CD4-positive, alpha-beta T cell treated with Interleukin-1 beta for 1 hour (primary cell): Measurements from ENCODE around the gene ASPHD1.
A peak's percentile ranks its signal among the peaks of the same experiment; 100 is the strongest.
"Not testable (repeated sequence)": the region's sequence is repeated elsewhere in the genome, so short reads cannot be mapped to it uniquely, and the experiment has no call there.

Source experiments
- DNase-seq, 2 donors: peaks; one replicate each; pipeline ENCODE4 v3.0.0-alpha.2; 2020 to 2022

ASPHD1 gene

DNA sequence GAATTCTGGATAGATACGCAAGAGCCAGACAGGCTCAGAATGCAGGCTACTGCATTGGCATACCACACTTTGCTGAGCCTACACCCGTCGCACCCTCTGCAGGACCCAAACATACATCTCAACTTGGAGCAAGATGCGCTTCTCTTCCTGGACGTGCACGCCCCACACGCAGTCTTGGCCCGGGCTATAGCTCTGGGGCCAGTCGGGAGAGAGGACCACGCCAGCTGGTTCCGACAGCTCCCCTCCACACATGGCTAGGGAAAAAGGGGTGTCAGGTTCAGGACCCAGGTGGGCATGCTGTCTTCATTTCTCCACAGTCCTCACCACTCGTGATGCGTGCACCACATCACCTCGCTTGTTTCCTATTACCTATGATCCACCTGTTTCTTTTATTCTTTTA lies 22.1 kb upstream of the ASPHD1 start:
- no peak for DNase-seq

DNA sequence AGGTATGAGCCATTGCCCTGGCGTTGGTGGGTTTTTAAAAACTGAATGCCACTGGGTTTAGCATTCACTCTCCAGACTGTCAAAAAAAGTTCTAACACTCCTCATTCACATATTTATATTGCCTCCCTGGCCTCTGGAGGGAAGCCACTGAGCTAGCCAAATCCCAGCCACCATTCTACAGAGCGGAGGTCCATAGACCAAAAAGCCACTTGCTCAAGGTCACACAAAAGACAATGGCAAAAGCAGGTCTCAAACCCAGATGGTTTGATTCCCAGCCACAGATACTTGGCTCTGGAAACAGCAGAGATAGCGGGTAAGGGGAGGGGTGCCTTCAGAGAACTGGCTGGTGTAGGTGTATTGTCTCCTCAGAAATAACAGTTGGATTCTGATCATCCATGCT lies 19.2 kb upstream of the ASPHD1 start:
- no peak for DNase-seq

GRCh38 chr16:29883987-29884386 lies 16.3 kb upstream of the ASPHD1 start:
- no peak for DNase-seq

DNA sequence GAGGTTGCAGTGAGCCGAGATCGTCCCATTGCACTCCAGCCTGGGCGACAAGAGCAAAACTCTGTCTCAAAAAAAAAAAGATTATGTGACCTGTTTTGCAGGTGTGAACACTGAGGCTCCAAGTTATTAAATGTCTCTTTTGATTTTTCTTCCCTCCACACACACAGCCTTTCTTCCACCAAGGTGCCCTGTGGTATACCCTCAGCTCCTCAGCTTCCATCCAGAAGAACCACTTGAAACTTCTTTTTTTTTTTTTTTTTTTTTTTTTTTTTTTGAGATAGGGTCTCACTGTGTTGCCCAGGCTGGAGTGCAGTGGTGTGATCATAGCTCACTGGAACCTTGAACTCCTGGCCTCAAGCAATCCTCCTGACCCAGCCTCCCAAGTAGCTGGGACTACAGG lies 10.9 kb upstream of the ASPHD1 start:
- DNase-seq = not testable (repeated sequence)

DNA sequence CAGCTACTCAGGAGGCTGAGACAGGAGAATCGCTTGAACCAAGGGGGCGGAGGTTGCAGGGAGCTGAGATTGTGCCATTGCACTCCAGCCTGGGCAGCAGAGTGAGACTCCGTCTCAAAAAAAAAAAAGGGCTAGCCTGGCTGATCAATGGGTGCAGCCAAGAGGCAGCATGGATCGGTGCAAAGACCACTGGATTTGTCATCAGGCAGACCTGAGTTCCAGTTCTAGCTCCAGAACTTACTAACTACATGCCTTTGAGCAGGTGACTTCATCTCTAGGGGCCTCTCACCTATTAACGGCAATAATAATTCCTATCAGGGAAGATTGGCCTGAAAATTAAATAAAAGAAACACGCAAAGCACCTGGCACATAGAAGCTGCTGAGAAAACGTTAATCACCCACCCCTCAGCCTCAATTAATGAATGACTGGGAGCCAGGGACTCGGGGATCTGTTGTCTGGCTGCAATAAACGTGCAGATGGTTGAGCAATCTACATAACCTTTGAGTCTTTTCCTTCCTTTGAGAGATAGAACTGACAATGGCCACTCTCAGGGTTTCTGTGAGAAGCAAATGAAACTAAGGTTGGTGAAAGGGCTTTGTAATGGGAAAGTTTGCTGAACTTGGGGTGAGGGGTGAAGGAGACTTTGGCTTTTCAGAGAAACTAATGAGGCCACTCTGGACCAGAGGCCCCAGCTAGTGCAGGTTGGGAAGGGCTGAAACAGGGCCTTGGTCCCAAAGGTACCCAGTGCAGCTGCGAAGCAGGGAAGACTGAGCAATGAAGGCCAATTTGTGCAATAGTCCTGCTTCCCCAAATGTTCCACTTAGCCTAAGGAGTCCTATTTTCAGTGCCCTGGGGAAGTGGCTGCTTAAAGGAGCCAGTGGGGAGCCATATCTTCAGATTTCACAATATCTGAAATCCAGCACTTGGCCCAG lies 8.5 kb upstream of the ASPHD1 start:
- no peak for DNase-seq

- no peak for DNase-seq
Observed at GRCh38 chr16:29892458-29892813, 7.9 kb upstream of the ASPHD1 start.

DNA sequence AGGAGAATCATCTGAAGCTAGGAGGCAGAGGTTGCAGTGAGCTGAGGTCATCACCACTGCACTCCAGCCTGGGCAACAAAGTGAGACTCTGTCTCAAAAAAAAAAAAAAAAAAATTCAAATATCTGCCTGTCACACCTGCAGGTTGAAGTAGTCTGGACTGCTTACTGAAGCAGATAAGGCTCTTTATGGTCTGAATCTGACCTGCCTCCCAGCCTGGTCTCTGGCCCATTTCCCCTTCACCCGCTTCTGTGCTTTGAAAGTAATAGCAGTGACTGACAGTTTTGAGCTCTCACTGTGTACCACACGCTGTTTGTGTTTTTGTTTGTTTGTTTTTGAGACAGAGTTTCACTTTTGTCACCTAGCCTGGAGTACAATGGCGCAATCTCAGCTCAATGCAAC lies 6.7 kb upstream of the ASPHD1 start:
- no peak for DNase-seq

DNA sequence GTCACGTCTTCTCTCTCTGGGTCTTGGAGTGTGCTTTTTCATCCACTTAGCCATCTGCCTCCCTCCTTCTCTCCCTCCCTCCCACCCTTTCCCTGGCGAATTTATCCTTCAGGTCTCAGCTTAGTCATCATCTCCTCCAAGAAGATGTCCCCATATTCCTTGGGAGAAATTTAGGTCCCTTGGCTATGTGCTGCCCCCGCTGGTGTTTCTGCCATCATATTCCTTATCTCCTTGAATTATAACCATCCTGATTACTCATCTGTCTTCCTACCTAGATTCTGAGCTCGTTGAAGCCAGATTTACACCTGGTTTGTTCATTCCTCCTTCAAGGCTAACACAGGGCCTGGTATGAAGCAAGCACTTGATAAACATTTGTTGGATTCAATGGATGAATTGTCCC lies 5.9 kb upstream of the ASPHD1 start:
- no peak for DNase-seq

GRCh38 chr16:29896841-29897240 lies 3.4 kb upstream of the ASPHD1 start:
- no peak for DNase-seq

DNA sequence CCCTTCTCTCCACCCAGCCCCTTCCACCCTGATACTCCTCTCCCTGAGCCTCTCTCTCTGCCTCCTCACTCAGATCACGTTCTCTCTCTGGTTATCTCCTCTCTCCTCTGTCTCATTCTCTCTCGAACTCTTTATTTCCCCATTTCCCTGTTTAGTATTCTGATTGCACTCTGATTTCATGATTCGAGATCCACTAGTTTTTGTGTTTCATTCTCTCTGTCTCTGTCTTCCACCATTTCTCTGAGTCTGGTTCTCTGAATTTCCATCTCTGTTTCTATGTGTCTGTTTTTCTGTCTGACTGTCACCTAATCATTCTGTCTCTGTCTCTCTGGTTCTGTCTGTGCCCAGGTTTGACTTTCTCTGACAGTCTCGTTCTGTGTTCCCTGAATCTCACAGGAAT lies 3.0 kb upstream of the ASPHD1 start:
- no peak for DNase-seq

- DNase-seq = no peak
Observed at GRCh38 chr16:29898135-29898803, 2.0 kb upstream of the ASPHD1 start.

DNA sequence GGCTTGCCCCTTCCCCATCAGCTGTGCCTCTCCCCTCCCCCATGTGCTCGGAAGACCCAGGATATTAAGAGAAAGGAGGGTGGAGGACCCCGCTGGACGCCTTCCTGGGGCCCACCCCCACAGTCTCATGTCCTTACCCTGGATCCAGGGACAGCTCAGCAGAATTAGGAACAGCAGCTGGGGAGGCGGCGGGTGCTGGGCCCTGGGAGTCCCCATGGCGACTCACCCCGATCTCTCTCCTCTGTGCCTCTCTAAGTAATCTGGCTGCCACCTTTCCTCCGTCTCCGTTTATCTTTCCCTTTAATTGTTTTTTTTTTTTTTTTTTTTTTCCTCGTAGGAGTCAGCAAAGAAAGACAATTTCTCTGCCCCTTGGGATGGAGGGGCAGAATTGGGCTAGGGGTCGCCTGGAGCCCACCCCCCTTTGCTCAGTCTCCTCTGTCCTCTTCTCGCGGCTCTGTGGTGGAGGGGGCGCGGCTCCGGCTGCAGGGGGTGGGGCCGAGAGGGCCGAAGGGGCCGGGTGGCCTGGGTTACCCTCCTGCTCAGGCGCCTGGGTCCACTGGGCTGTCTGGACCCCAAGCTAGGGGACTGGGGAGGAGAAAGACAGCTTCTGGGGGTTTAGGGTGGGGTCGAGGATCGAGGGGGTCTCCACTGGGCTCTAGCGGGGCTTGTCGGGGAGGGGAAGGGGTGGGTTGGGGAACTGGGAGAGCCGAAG lies 1.3 kb upstream of the ASPHD1 start:
- DNase-seq = no peak

GRCh38 chr16:29899516-29900101 lies 679 bp upstream of the ASPHD1 start, which contains the start of gene SEZ6L2:
Gene SEZ6L2, minus strand, starts transcription at chr16:29899550. Its CDS starts 531 bp downstream, at chr16:29899019.
- DNase-seq = peak in 1 of 2 donors; percentile 78

GRCh38 chr16:29900888-29901606 lies 759 bp downstream of the ASPHD1 start:
- DNase-seq = no peak

GRCh38 chr16:29901607-29901945 lies 1.3 kb downstream of the ASPHD1 start:
- DNase-seq = no peak

DNA sequence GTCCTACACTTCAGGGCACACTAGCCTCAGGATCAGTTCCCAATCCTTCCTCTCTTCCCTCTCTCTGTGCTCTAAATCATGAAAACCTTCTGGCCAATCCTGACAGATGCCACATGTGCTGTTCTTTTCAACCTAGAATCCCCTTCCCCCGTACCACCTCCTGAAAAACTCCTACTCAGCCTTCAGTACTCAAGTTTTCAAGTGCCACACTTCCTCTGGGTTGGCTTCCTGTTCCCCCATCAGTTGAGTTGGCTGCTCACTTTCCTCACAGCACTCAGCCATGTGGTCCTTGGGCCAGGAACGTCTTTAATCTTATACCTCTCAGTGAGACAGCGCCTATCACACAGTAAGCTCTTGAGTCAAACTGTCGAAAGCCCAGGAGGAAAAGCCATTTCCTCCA lies 3.3 kb downstream of the ASPHD1 start:
- no peak for DNase-seq

- DNase-seq = no peak
Observed at GRCh38 chr16:29904947-29905346, 4.7 kb downstream of the ASPHD1 start.

DNA sequence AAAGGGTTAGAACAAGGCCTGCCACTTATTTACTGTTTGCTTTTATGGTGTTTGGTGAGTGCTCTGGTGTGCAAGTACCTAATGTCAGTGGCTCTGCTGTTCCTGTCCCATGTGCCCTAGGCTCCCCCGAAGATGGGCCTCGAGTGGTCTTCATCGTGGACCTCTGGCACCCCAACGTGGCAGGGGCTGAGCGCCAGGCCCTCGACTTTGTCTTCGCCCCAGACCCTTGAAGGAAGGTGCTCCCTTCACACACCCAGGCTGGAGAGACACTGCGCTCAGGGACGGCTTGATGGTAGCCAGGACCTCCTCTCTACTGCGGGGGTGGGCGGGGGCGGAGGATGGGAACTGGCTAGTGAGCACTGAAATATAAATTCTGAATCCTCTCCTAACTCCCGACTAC lies 5.4 kb downstream of the ASPHD1 start:
- DNase-seq = no peak

- DNase-seq = no peak
Observed at GRCh38 chr16:29906520-29907244, 6.4 kb downstream of the ASPHD1 start.

- no peak for DNase-seq
Observed at GRCh38 chr16:29907973-29908372, 7.7 kb downstream of the ASPHD1 start.

- no peak for DNase-seq
Observed at GRCh38 chr16:29908719-29909220, 8.5 kb downstream of the ASPHD1 start.

GRCh38 chr16:29909391-29909790 lies 9.1 kb downstream of the ASPHD1 start:
- DNase-seq = no peak
